CD4-positive, alpha-beta memory T cell (primary cell): ENCODE results near the gene HOMER1. TPM values are rescaled to one million over a fixed set of nuclear protein-coding genes. Genes with fewer than 3 reads are reported as not detected.

Experiments used
- CTCF ChIA-PET: fragments of 350-600 bp; sonication (Branson Sonifier 250); formaldehyde crosslinking; loops from one replicate; lab custom pipeline; 2021; ENCODE audit warnings: inconsistent platforms; ENCODE audit not compliant: partially characterized antibody; lab: Charles Lee
- POLR2A ChIA-PET: fragments of 350-600 bp; sonication (Branson Sonifier 250); formaldehyde crosslinking; loops from one replicate; lab custom pipeline; 2021; ENCODE audit not compliant: partially characterized antibody; lab: Charles Lee
- DNase-seq, 5 donors: peaks; one replicate each; pipeline versions ENCODE4 v3.0.0 to v3.0.0-alpha.2; 2020 to 2022; ENCODE audit warnings: mixed read lengths in 1 of 5
- H3K27ac ChIP-seq: one replicate; pipeline ENCODE4 v1.7.0; 2013; ENCODE audit warnings: low read depth, low read length
- H3K27me3 ChIP-seq: 2 replicates; pipeline ENCODE4 v1.7.0; 2013; ENCODE audit warnings: mild to moderate bottlenecking, low read length, moderate library complexity; ENCODE audit not compliant: insufficient read depth
- H3K36me3 ChIP-seq: 2 replicates; pipeline ENCODE4 v1.7.0; 2013; ENCODE audit warnings: mild to moderate bottlenecking, low read length, moderate library complexity; ENCODE audit not compliant: insufficient read depth
- H3K4me1 ChIP-seq: 2 replicates; pipeline ENCODE4 v1.7.0; 2013; ENCODE audit warnings: mild to moderate bottlenecking, low read length, moderate library complexity; ENCODE audit not compliant: insufficient read depth
- H3K4me3 ChIP-seq, 2 donors: one replicate each; pipeline ENCODE4 v1.7.0; 2013; ENCODE audit warnings: low read length in 2 of 2, mild to moderate bottlenecking in 1 of 2
- H3K9me3 ChIP-seq, 2 donors: one replicate each; pipeline ENCODE4 v1.7.0; 2013; ENCODE audit warnings: low read length in 2 of 2, control low read depth in 1 of 2; ENCODE audit not compliant: control insufficient read depth in 1 of 2
- H3K27ac Mint-ChIP-seq, 7 donors: one replicate each; pipeline ENCODE4 v1.8.0; 2020 to 2021; ENCODE audit warnings: mixed read lengths in 7 of 7, mild to moderate bottlenecking in 6 of 7, inconsistent platforms in 3 of 7, moderate library complexity in 3 of 7
- H3K27me3 Mint-ChIP-seq, 2 donors: one replicate each; pipeline ENCODE4 v1.8.0; 2020 to 2021; ENCODE audit warnings: mixed read lengths in 2 of 2
- H3K36me3 Mint-ChIP-seq, 2 donors: one replicate each; pipeline ENCODE4 v1.8.0; 2020 to 2021; ENCODE audit warnings: mixed read lengths in 2 of 2, inconsistent platforms in 1 of 2, mild to moderate bottlenecking in 1 of 2
- H3K4me1 Mint-ChIP-seq, 4 donors: one replicate each; pipeline ENCODE4 v1.8.0; 2020 to 2021; ENCODE audit warnings: mixed read lengths in 4 of 4, mild to moderate bottlenecking in 1 of 4
- H3K4me3 Mint-ChIP-seq, 8 donors: one replicate each; pipeline ENCODE4 v1.8.0; 2020 to 2021; ENCODE audit warnings: mixed read lengths in 8 of 8, mild to moderate bottlenecking in 7 of 8, moderate library complexity in 6 of 8, inconsistent platforms in 3 of 8
- H3K9me3 Mint-ChIP-seq, 8 donors: one replicate each; pipeline ENCODE4 v1.8.0; 2020 to 2021; ENCODE audit warnings: mixed read lengths in 8 of 8, mild to moderate bottlenecking in 5 of 8, inconsistent platforms in 3 of 8, moderate library complexity in 1 of 8
- intact Hi-C: fragments of 100-400 bp; cut with micrococcal nuclease; formaldehyde crosslinking; loops from one replicate; pipeline ENCODE4 v1.15.1; 2023
- polyA plus RNA-seq, 2 donors: library from polyadenylated mRNA; unstranded; fragments of 300-500 nt; fragmentation: Illumina TruSeq; gene quantifications; one replicate each; pipeline ENCODE4 v1.2.3, GENCODE V29; 2021
- total RNA-seq, 2 experiments: library from RNA; stranded (reverse); gene quantifications; one replicate each; pipeline ENCODE4 v1.2.3, GENCODE V29; 2021

Gene HOMER1
- total and polyA plus RNA-seq, 4 experiments from 2014 or later = 1.5 to 2.9 (median 1.7) TPM

DNA sequence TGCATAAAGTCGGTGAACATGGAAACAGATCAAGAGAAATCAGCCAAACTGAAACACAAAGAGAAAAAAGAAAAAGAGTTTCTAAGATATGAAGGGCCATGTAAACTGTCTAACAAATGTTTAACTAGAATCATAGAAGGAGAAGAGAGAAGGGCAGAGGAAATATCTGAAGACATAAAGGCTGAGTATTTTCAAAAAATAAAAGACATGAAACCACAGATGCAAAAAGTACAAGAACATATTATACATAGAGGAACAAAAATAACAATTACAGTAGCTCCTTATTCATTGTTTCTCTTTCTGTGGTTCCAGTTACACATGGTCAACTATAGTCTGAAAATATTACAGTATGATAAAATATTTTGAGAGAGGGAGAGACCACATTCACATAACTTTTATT, 106.3 kb downstream of the HOMER1 start:
- no peaks in the 10 kb centered on the region for H3K4me1 Mint-ChIP-seq
- Histone ChIP-seq H3K4me1 (no peaks in the 10 kb centered on the region), H3K27ac (no peak overlapping the region), H3K36me3 (no peaks in the 10 kb centered on the region), H3K9me3 (no peaks in the 10 kb centered on the region), H3K27me3 (no peaks in the 10 kb centered on the region), H3K4me3 (no peak overlapping the region)
- DNase-seq = no peak
- peaks cover 2 to 29% of the 10 kb centered on the region in 2 donors for H3K36me3 Mint-ChIP-seq
- POLR2A ChIA-PET = no interaction called here
- CTCF ChIA-PET = no interaction called here
- H3K9me3 Mint-ChIP-seq = peaks cover 0 to 36% (median 27%) of the 10 kb centered on the region in 8 donors
- H3K27ac Mint-ChIP-seq = no peak overlapping the region
- H3K4me3 Mint-ChIP-seq = no peak overlapping the region
- intact Hi-C loops = no loop called here
- H3K27me3 Mint-ChIP-seq = peaks cover 0 to 4% of the 10 kb centered on the region in 2 donors

DNA sequence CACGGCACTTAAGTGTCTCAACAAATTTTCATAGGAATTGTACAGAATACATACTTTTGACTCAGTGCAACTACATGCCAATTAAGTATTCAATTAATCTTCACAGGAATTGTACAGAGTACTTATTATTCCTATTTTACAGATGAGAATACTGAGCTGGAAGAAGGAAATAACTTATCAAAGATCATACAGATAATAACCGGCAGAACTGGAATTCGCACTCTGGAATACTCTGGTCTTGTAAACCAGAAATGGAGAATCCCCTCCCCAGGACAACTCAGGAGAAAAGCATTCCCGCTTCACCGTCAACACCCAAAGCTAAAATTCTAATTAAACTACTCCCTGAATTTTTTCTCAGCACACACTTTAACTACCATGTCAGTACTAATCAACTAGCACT, 112.7 kb downstream of the HOMER1 start:
- POLR2A ChIA-PET = no interaction called here
- H3K27me3 Mint-ChIP-seq = peaks cover 0 to 2% of the 10 kb centered on the region in 2 donors
- H3K27ac ChIP-seq = no peak overlapping the region
- peaks cover 0 to 1% of the 10 kb centered on the region in 2 donors for H3K36me3 Mint-ChIP-seq
- DNase-seq = no peak
- H3K4me3 Mint-ChIP-seq = no peak overlapping the region
- H3K9me3 Mint-ChIP-seq = peaks cover 0 to 3% (median under 1%) of the 10 kb centered on the region in 8 donors
- H3K4me1 Mint-ChIP-seq = no peaks in the 10 kb centered on the region
- no peaks in the 10 kb centered on the region for H3K36me3 ChIP-seq
- intact Hi-C loops = no loop called here
- no peaks in the 10 kb centered on the region for H3K9me3 ChIP-seq
- no peak overlapping the region for H3K27ac Mint-ChIP-seq
- H3K27me3 ChIP-seq = no peaks in the 10 kb centered on the region
- CTCF ChIA-PET = no interaction called here
- H3K4me3 ChIP-seq = no peak overlapping the region
- H3K4me1 ChIP-seq = no peaks in the 10 kb centered on the region

DNA sequence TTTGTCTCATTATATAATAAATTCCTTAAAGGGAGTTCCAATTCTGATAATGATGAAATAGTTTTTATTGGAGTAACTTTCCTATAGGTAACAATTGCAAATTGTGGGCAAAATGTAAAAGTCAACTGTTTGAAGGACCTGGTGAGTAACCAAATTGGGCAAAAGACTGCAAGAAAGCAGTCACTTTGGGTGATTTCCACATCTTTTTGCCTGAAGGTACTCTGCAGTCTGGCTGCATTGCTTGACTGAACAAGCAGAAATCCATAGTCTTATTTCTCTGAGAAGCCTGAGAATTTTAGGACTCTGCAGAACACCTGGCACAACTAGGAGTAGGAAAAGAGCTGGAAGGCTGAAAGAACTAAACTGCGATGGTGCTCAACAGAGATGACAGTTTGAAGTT, 114.9 kb downstream of the HOMER1 start:
- no peaks in the 10 kb centered on the region for H3K36me3 Mint-ChIP-seq
- H3K9me3 Mint-ChIP-seq = no peaks in the 10 kb centered on the region
- Histone ChIP-seq H3K36me3 (no peaks in the 10 kb centered on the region), H3K4me1 (no peaks in the 10 kb centered on the region), H3K27ac (no peak overlapping the region), H3K9me3 (no peaks in the 10 kb centered on the region), H3K4me3 (no peak overlapping the region), H3K27me3 (no peaks in the 10 kb centered on the region)
- H3K4me1 Mint-ChIP-seq = no peaks in the 10 kb centered on the region
- no peak for DNase-seq
- intact Hi-C loops = no loop called here
- no peak overlapping the region for H3K27ac Mint-ChIP-seq
- CTCF ChIA-PET = no interaction called here
- H3K27me3 Mint-ChIP-seq = peaks cover 0 to 2% of the 10 kb centered on the region in 2 donors
- H3K4me3 Mint-ChIP-seq = no peak overlapping the region
- POLR2A ChIA-PET = no interaction called here

DNA sequence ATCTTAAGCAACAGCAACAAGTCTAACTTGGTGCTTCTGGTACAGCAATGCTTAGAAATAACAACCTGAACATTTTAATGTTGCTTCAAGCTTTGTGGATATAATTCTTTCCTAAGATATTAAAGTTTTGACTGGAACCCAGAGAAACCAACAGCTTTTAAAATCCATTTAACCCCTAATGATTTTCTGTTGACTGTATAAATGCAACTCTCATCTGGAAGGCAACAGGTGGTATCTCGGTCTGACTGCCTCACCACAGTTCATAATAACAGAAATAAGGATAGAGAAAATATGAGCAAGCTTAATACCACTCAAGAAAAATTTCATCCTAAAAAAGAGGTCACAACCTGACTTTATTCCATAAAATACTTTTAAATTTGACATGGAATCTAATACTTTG, 116.9 kb downstream of the HOMER1 start:
- Mint-ChIP-seq H3K27ac (no peak overlapping the region), H3K27me3 (peaks cover 0 to 2% of the 10 kb centered on the region in 2 donors), H3K4me3 (no peak overlapping the region), H3K9me3 (no peaks in the 10 kb centered on the region), H3K4me1 (no peaks in the 10 kb centered on the region), H3K36me3 (no peaks in the 10 kb centered on the region)
- H3K27ac ChIP-seq = no peak overlapping the region
- no peaks in the 10 kb centered on the region for H3K27me3 ChIP-seq
- no peaks in the 10 kb centered on the region for H3K9me3 ChIP-seq
- H3K4me1 ChIP-seq = no peaks in the 10 kb centered on the region
- no peak overlapping the region for H3K4me3 ChIP-seq
- CTCF ChIA-PET = no interaction called here
- POLR2A ChIA-PET = no interaction called here
- intact Hi-C loops = no loop called here
- DNase-seq = no peak
- H3K36me3 ChIP-seq = no peaks in the 10 kb centered on the region

DNA sequence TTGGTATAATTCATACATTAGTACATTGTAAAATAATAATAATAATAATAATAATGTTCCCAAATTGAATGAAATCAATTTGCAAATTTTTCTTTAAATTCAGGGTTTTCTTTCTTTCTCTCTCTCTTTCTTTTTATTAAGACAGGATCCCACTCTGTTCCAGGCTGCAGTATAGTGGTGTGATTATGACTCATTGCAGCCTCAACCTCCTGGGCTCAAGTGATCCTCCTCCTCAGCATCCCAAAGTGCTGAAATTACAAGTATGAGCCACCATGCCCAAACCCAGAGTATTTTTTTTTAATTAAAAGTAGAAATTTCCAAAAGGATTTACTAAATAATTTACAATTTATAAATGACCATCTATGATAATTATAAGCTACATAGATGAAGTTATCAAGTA, 117.7 kb downstream of the HOMER1 start:
- POLR2A ChIA-PET = no interaction called here
- Mint-ChIP-seq H3K9me3 (no peaks in the 10 kb centered on the region), H3K4me1 (no peaks in the 10 kb centered on the region), H3K36me3 (no peaks in the 10 kb centered on the region), H3K4me3 (no peak overlapping the region), H3K27me3 (no peaks in the 10 kb centered on the region), H3K27ac (no peak overlapping the region)
- no peaks in the 10 kb centered on the region for H3K9me3 ChIP-seq
- CTCF ChIA-PET = no interaction called here
- no peaks in the 10 kb centered on the region for H3K4me1 ChIP-seq
- intact Hi-C loops = no loop called here
- no peaks in the 10 kb centered on the region for H3K36me3 ChIP-seq
- no peak overlapping the region for H3K4me3 ChIP-seq
- DNase-seq = no peak
- no peak overlapping the region for H3K27ac ChIP-seq
- no peaks in the 10 kb centered on the region for H3K27me3 ChIP-seq

DNA sequence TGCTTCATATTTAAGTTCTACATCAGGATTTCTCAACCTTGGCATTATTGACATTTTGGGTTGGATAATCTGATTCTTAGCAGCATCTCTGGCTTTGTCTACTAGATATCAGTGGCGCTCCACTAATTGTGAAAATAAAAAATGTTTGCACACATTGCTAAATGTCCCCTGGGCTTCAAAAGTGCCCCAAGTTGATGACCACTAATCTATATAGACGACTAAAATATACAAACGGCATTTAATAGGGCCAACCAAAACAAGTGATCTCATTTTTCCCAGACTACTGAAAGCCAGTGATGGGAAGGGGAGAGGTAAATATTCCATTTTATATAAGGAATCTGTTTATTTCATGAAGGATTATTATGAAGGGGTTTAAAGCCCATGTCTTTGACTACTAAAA, 118.6 kb downstream of the HOMER1 start:
- Mint-ChIP-seq H3K9me3 (no peaks in the 10 kb centered on the region), H3K36me3 (no peaks in the 10 kb centered on the region), H3K4me3 (no peak overlapping the region), H3K27me3 (no peaks in the 10 kb centered on the region), H3K4me1 (no peaks in the 10 kb centered on the region), H3K27ac (no peak overlapping the region)
- H3K36me3 ChIP-seq = no peaks in the 10 kb centered on the region
- intact Hi-C loops = no loop called here
- DNase-seq = no peak
- no peak overlapping the region for H3K4me3 ChIP-seq
- no peak overlapping the region for H3K27ac ChIP-seq
- ChIA-PET POLR2A (no interaction called here), CTCF (no interaction called here)
- H3K27me3 ChIP-seq = no peaks in the 10 kb centered on the region
- H3K4me1 ChIP-seq = no peaks in the 10 kb centered on the region
- H3K9me3 ChIP-seq = no peaks in the 10 kb centered on the region

DNA sequence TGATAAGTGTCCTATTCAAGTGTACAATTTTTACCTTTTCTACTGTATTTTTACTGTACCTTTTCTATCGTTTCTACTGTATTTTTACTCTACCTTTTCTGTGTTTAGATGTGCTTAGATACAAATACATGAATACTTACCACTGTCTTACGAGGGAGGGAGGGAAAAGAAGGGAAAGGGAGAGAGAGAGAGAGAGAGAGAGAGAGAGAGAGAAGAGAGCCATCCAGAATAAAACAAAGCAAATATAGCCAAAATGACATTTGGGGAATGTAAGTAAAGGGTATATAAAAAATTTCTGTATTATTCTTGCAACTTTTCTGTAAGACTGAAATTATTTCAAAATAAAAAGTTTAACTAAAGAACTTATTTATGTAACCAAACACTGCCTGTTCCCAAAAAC, 121.2 kb downstream of the HOMER1 start:
- no peaks in the 10 kb centered on the region for H3K36me3 ChIP-seq
- H3K27ac Mint-ChIP-seq = peak overlapping the region in 1 of 7 donors; percentile 48
- DNase-seq = no peak
- H3K27ac ChIP-seq = no peak overlapping the region
- no peaks in the 10 kb centered on the region for H3K9me3 Mint-ChIP-seq
- no peaks in the 10 kb centered on the region for H3K36me3 Mint-ChIP-seq
- no peak overlapping the region for H3K4me3 ChIP-seq
- H3K4me1 Mint-ChIP-seq = no peaks in the 10 kb centered on the region
- ChIA-PET POLR2A (no interaction called here), CTCF (no interaction called here)
- H3K9me3 ChIP-seq = no peaks in the 10 kb centered on the region
- H3K4me3 Mint-ChIP-seq = no peak overlapping the region
- no peaks in the 10 kb centered on the region for H3K4me1 ChIP-seq
- H3K27me3 ChIP-seq = no peaks in the 10 kb centered on the region
- H3K27me3 Mint-ChIP-seq = no peaks in the 10 kb centered on the region
- intact Hi-C loops = no loop called here

DNA sequence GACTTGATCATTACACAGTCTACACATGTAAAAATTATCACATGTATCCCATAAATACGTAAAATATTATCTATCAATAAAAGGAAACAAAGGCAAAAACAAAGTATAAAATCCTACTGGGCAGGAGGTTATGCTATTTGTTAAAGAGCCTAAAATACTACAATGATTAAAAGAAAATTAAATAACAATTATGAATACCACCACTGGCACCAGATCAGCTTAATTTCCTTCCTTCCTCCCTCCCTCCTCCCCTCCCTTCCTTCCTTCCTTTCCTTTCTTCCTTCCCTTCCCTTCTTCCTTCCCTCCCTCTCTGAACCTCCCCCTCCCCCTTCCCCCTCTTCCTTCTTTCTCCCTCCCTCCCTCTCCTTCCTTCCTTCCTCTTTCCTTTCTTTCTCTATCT, 127.3 kb downstream of the HOMER1 start:
- Mint-ChIP-seq H3K4me1 (peaks cover 0 to 1% (median 0%) of the 10 kb centered on the region in 4 donors), H3K27ac (no peak overlapping the region), H3K36me3 (peaks cover 6 to 7% of the 10 kb centered on the region in 2 donors), H3K27me3 (peaks cover 3% of the 10 kb centered on the region in 2 donors), H3K9me3 (peaks cover 0 to 35% (median 23%) of the 10 kb centered on the region in 8 donors), H3K4me3 (no peak overlapping the region)
- H3K27me3 ChIP-seq = no peaks in the 10 kb centered on the region
- H3K9me3 ChIP-seq = peaks cover 0 to 9% of the 10 kb centered on the region in 2 donors
- H3K4me3 ChIP-seq = no peak overlapping the region
- H3K36me3 ChIP-seq = no peaks in the 10 kb centered on the region
- ChIA-PET CTCF (no interaction called here), POLR2A (no interaction called here)
- H3K27ac ChIP-seq = no peak overlapping the region
- intact Hi-C loops = no loop called here
- H3K4me1 ChIP-seq = no peaks in the 10 kb centered on the region
- no peak for DNase-seq
